HUDEP-2 (cell line): ENCODE results near the gene FNDC11.
"Not testable (repeated sequence)": the region's sequence is repeated elsewhere in the genome, so short reads cannot be mapped to it uniquely, and the experiment has no call there.

ENCODE experiments used
- DNase-seq, 76 experiments: peaks; one replicate each; lab custom pipeline; 2025; ENCODE audit not compliant: unreplicated experiment in 76 of 76; lab: John Stamatoyannopoulos, UW

Gene FNDC11

DNA sequence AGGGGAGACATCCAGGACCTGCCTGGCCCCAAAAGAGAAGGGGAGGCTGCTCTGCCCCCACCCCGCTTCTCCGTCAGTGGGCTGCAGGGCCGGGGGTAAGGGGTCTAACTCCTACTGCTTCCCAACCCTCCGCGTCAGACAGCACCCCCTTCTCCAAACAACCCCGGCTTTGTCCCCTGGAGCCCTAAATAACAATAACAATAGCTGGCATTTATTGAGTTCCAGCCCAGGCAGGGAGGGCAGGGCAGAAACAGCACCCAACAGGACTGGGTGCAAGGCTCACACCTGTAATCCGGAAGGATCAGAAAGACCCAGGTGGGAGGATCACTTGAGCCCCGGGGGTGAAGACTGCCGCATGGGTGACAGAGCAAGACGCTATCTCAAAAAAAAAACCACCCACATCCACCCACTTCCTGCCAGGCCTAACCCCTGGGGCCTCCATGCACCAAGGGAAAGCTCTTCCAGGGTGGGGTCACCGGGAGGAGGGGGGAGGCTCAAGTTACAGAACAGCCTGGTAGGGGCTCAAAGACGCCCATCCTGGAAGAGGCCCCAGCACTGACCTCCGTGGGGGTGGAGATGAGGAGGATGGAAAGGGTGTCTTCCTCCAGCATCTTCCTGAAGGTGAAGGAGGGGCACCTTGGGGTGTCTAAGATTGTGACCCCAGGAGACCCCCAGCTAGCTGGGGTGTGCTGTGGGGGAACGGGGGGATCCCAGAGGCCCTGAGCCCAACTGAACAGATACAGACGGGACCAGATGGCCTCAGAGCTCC, 1.3 kb upstream of the FNDC11 start:
- DNase-seq = peak in 44 of 76 experiments; percentile 7 to 73 (median 40)

DNA sequence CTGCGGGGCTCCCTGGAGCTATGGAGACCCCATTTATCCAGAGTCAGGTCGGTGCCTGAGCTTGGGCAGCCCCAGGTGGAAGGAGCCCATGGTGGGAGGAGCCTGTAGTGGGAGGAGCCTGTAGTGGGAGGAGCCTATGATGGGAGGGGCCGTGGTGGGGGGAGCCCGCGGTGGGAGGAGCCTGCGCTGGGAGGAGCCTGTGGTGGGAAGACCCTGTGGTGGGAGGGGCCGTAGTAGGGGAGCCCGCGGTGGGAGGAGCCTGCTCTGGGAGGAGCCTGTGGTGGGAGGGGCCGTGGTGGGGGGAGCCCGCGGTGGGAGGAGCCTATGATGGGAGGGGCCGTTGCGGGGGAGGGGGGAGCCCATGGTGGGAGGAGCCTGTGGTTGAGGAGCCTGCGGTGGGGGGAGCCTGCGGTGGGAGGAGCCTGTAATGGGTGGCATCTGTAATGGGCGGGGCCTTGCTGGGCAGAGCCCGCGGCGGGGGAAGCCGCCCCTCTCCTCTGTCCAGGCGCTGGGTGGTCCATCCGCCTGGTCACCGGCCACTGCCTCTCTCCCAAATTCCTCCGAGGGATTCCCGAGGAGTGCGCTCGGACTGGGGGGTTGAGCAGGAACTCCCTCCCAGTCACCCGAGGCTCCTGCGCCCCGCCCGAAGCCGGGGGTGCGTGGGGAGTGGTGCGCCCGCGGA, 567 bp upstream of the FNDC11 start:
- DNase-seq = peak in 73 of 76 experiments; percentile 30 to 99 (median 84)

GRCh38 chr20:63554361-63555278, 661 bp downstream of the FNDC11 start:
- DNase-seq = no peak

DNA sequence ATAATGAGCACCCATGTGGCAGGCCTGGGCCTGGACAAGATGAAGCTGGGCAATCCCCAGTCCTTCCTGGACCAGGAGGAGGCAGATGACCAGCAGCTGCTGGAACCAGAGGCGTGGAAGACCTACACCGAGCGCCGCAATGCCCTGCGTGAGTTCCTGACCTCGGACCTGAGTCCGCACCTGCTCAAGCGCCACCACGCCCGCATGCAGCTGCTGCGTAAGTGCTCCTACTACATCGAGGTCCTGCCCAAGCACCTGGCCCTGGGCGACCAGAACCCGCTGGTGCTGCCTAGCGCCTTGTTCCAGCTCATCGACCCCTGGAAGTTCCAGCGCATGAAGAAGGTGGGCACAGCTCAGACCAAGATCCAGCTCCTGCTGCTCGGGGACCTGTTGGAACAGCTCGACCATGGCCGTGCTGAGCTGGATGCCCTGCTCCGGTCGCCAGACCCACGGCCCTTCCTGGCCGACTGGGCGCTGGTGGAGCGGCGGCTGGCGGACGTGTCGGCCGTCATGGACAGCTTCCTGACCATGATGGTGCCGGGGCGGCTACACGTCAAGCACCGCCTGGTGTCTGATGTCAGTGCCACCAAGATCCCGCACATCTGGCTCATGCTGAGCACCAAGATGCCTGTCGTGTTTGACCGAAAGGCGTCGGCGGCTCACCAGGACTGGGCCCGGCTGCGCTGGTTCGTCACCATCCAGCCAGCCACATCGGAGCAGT, 1.9 kb downstream of the FNDC11 start:
- no peak for DNase-seq

DNA sequence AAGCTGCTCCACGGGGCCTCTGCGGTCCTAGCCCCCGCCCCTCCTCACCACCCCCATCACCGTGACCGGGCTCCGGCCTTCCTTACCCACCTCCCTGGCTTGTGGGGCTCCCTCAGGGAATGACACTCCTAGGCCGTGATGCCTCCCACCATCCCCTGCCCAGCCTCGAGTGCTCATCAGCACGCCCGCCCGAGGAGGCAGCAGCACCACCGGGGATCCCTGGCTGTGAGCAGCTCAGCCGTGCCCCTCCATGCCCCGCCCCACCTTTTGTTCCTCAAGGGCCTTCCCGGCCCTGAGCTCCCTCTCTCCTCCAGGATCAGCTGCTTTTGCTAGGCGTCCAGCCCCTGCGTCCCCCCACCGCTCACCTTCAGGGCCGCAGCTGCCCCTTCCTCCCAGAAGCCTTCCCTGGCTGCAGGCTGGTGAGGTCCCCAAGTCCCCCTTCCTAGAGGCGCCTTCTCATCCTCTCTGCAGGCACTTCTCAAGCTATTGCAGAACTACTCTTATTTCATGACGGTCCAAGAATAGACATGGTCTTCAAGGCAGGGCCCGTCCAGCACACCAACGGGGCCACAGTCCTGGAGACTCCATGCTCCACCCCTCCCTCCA, 3.0 kb downstream of the FNDC11 start:
- no peak for DNase-seq

DNA sequence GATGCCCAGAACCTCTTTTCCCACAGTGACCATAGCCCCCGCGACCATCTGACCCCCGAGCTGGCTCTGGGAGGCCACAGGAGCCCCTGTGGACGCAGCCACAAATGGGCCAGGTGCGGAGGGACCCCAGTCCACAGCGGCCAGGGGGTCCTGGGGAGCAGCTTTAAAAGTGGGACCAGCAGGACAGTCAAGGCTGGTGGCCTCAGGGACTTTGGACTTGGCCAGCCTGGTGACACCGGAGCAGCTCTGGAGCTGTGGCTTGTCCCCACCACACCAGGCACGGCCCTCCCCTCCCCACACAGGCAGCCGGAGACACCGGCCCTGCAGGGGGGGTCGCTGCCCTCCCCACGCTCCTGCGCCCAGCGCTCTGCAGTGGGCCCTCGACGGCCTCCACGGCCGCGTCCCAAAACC, 3.5 kb downstream of the FNDC11 start:
- no peak for DNase-seq

DNA sequence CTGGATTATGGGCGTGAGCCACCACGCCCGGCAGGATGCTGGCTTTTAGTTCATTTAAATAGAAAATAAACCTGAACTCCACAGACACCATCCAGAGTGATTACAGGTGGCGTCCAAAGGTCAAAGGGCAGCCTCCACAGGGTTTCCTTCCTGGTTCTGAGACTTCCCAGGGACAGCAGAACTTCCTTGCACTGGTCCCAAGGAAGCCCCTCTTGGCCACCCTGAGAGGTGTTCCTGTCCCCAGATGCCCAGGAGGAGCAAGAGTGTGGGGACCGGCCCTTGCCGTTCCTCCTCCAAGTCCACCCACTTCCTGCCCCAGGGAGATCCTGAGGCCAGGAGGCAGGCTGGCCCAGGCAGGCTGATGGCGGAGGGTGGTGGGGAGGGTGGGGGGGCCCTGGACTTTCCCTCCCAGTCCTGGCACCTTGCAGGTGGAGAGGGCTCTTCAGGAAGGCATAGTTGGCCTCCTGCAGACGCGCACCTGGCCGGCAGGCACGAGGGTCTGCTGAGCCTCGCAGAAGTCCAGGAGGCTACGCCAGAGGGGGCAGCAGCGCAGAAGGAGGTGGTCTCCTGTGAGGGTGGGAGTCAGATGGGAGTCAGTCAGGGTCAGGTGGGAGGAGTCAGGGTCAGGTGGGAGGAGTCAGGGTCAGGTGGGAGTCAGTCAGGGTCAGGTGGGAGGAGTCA, 5.0 kb downstream of the FNDC11 start:
- no peak for DNase-seq

GRCh38 chr20:63559485-63560332, 5.8 kb downstream of the FNDC11 start:
- DNase-seq = not testable (repeated sequence)

DNA sequence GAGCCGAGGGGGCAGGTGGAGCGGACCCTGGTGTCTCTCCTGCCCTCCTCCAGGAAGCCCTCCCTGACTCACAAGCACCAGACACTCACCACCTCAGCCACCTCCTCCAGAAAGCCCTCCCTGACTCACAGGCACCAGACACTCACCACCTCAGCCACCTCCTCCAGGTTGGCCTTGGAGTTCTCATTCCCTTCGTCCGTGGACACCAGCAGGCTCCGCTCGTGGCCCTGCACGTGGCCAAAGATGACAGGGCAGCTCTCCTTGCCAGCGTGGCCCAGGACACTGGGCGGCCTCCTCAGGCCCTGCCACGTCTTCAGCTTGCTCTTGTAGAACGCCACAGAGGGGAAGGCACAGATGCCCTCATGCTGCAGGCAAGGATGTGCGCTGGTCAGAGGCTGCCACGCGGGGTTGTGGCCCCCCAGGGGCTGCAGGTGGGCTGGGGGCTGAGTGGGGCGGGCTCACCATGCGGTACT, 6.4 kb downstream of the FNDC11 start:
- DNase-seq = no peak

- no peak for DNase-seq
These were observed 7.1 kb downstream of the FNDC11 start for GRCh38 chr20:63560856-63561609.

- DNase-seq = no peak
These were observed 7.9 kb downstream of the FNDC11 start for GRCh38 chr20:63561624-63562396.

GRCh38 chr20:63562461-63563224, 8.7 kb downstream of the FNDC11 start:
- DNase-seq = no peak

GRCh38 chr20:63563225-63563935, 9.4 kb downstream of the FNDC11 start:
- DNase-seq = no peak

DNA sequence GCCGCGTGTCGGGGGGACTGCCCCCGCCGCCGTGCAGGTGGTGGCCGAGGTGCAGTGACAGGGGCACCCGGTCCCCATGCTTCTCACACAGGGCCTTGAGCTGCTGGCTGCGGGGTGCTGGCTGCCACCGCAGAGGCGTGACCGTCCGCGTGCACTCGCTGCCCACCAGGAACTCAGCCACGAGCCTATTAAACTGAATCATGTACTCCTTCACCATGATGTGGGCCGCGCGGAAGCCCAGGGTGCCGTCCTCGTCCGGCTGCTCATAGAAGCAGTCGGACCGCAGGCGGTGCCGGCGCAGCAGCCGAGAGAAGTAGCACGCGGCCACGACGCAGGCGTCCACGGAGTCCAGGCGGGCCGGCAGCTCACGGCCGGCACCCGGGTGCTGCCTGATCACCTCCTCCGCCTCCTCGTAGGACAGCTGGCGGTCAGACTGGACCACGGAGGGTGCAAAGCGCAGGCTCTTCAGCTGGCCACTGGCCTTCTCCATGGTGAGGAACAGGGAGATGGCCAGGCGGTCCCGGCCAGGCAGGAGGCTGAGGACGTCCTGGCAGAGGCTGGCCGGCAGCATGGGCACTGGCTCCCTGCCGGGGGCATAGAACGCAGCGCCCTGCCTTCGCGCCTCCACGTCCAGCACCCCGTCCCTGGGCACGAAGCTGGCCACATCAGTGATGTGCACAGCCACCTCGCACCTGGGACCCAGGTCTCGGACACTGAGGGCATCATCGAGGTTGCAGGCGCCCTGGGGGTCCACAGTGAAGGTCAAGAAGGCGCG, 10.3 kb downstream of the FNDC11 start:
- no peak for DNase-seq
